T-helper 1 cell treated with Interleukin-12 subunit alpha and Interleukin-12 subunit beta and Interleukin-4 antibody, amounts not matched to agents 30 μg/mL and 1 μg/mL, for 36 hours (primary cell): ENCODE results near the gene RRP36.

Experiments
- H3K27ac Mint-ChIP-seq: one replicate; pipeline ENCODE4 v1.8.0; 2021; ENCODE audit warnings: mild to moderate bottlenecking, mixed read lengths
- H3K27me3 Mint-ChIP-seq: one replicate; pipeline ENCODE4 v1.8.0; 2021; ENCODE audit warnings: low read depth, mixed read lengths
- H3K36me3 Mint-ChIP-seq: one replicate; pipeline ENCODE4 v1.8.0; 2021; ENCODE audit warnings: low read depth, mixed read lengths
- H3K4me1 Mint-ChIP-seq: one replicate; pipeline ENCODE4 v1.8.0; 2021; ENCODE audit warnings: low read depth, mixed read lengths
- H3K4me3 Mint-ChIP-seq: one replicate; pipeline ENCODE4 v1.8.0; 2021; ENCODE audit warnings: mild to moderate bottlenecking, moderate library complexity, mixed read lengths
- H3K9me3 Mint-ChIP-seq: one replicate; pipeline ENCODE4 v1.8.0; 2021; ENCODE audit warnings: mixed read lengths

The RRP36 gene

DNA sequence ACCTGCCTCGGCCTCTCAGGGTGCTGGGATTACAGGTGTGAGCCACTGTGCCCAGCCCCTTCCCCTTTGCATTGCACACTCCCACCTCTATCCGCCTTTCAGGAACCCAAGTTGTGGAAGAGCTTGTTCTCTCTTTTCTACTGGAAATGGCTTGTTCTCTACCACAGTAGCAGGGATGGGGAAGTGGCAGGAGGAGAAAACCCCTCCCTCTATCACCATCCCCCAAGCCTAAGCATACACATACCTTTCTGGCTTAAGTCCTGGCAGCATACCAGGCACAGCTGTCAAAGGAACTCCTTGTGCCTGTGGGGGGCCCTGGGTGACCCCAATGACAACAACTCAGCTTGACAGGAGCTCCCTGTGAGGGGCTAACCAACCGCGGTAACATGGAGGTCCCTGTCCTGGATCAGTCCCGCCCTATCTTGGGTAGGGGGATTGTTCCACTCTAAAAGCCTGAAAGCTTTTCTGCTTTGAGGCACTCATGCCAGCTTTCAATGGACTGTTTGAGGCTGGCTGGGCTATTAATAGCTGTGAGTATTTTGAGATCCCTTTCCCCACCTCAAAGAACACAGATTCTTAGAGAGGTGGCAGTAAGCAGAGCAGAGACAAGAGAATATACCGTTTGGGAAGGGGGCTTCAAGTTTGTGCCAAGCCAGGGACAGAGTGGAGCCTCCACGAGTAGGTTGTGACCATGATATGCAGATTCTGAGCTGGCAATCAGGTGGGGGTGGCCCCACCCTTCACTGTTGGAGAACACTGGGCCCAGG is 5.1 kb upstream of the RRP36 start:
- Mint-ChIP-seq H3K4me1 (peaks cover 44% of the 10 kb centered on the region), H3K27me3 (no peaks in the 10 kb centered on the region), H3K36me3 (peaks cover 35% of the 10 kb centered on the region), H3K9me3 (no peaks in the 10 kb centered on the region), H3K27ac (no peak overlapping the region), H3K4me3 (peak overlapping the region; percentile 58)

DNA sequence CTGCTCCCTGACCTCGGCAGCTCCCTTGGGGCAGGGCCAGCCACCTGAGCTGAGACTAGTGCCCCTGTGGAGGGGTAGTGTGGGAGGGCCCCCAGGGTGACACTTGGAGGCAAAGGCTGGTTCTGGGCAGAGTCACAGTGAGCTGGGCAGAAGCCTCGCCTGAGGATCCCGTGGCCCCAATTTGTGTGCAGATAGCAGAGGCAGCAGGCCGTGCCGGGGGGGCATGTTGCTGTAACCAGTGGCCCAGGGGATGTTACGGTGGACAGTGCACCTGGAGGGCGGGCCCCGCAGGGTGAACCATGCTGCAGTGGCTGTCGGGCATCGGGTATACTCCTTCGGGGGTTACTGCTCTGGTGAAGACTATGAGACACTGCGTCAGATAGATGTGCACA is 4.5 kb upstream of the RRP36 start:
- Mint-ChIP-seq H3K4me3 (no peak overlapping the region), H3K27me3 (no peaks in the 10 kb centered on the region)

DNA sequence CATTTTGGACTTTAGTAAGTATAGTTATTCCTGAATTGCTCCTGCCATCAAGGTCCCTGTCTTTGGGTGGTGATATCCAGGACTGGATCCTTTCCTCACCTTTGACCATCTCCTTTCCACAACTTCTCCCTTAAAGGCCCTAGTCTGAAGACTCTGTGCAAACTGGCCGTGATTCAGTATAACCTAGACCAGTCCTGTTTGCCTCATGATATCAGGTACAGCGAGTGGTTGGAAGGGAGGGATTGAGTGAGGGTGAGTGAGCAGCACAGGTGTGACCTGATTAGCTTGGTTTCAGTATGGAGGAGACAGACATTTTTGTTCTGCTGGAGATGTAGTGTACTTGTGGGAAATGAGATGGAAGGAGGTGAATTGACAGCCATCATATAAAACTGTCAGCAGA is 2.3 kb upstream of the RRP36 start:
- Mint-ChIP-seq H3K27ac (no peak overlapping the region), H3K9me3 (no peaks in the 10 kb centered on the region), H3K27me3 (no peaks in the 10 kb centered on the region), H3K4me3 (no peak overlapping the region), H3K36me3 (peaks cover 31% of the 10 kb centered on the region), H3K4me1 (peaks cover 25% of the 10 kb centered on the region)

More for the DNA sequence above, 4.5 kb upstream of the RRP36 start:
- Mint-ChIP-seq H3K4me1 (peaks cover 41% of the 10 kb centered on the region), H3K27ac (no peak overlapping the region), H3K36me3 (peaks cover 31% of the 10 kb centered on the region), H3K9me3 (no peaks in the 10 kb centered on the region)

DNA sequence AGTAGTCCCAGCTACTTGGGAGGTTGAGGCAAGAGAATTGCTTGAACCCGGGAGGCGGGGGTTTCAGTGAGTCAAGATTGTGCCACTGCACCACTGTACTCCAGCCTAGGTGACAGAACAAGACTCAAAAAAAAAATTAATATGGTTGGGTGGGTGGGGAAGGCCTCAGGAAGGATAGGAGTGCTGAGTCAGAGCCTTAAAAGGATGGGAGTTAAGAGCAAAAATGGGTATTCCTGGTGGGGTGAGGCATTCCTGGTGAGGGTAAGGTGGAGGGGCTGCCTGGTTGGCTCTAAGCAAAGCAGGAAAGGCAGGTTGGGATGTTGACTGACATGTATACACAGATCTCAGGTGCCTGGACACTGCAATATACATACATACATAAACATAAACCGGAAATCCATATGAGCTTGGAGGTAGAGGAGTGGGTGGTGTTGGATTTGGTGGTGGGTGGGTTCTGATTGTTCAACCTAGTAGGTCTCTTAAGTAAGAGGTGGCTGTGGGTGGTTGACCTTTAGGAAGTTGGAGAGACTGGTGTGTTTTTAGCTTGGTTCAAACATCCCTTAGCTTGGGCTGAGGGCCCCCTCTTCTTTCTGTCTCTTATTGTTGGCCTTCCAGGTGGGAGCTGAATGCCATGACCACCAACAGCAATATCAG is 1.2 kb upstream of the RRP36 start:
- peaks cover 41% of the 10 kb centered on the region for H3K36me3 Mint-ChIP-seq
- peak overlapping the region; percentile 76 for H3K27ac Mint-ChIP-seq
- peaks cover 25% of the 10 kb centered on the region for H3K4me1 Mint-ChIP-seq
- no peaks in the 10 kb centered on the region for H3K9me3 Mint-ChIP-seq
- peak overlapping the region; percentile 59 for H3K4me3 Mint-ChIP-seq
- no peaks in the 10 kb centered on the region for H3K27me3 Mint-ChIP-seq

DNA sequence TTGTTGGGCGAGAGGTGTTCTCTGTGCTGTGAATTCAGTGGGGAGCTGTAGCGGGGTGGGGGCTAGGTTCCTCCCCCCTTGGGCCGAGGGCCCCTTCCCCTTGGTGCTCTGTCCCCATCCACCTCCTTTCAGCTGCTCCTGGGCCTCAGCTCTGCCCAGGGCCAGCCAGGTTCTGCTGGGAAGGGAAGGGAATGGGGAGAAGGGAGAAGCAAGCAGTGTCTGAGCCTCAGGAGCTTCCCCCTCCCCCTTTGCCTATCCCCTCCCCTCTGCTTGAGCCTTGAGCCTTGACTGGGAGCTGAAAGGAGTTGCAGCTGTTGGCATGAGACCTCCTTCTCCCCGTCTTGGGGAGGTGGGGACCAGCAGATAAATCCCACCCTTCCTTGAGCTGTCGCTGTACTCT is 576 bp upstream of the RRP36 start:
- Mint-ChIP-seq H3K36me3 (peaks cover 44% of the 10 kb centered on the region), H3K9me3 (no peaks in the 10 kb centered on the region), H3K27ac (peak overlapping the region; percentile 80), H3K4me1 (peaks cover 24% of the 10 kb centered on the region), H3K4me3 (peak overlapping the region; percentile 83), H3K27me3 (no peaks in the 10 kb centered on the region)

DNA sequence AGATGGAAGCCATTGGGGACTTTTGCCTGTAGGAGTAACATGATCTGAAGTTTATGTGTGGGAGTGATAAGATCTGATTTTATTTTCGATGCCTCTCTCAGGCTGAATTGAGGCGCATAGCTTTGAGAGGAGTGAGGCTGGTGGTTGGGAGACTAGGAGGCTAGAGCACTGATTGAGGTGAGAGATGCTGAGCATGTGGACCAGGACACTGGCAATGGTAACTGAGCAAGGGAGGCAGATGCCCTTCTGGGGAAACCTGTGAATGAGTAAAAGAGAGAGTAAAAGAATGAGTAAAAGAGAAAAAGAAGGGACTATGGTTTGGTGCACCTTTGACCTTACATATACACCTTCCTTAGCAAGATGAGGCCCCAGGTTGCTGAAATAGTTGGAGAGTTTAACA is 3.0 kb downstream of the RRP36 start:
- H3K27me3 Mint-ChIP-seq: no peaks in the 10 kb centered on the region
- peaks cover 40% of the 10 kb centered on the region for H3K36me3 Mint-ChIP-seq
- peak overlapping the region; percentile 56 for H3K27ac Mint-ChIP-seq
- no peak overlapping the region for H3K4me3 Mint-ChIP-seq
- H3K9me3 Mint-ChIP-seq: no peaks in the 10 kb centered on the region
- H3K4me1 Mint-ChIP-seq: peaks cover 17% of the 10 kb centered on the region

DNA sequence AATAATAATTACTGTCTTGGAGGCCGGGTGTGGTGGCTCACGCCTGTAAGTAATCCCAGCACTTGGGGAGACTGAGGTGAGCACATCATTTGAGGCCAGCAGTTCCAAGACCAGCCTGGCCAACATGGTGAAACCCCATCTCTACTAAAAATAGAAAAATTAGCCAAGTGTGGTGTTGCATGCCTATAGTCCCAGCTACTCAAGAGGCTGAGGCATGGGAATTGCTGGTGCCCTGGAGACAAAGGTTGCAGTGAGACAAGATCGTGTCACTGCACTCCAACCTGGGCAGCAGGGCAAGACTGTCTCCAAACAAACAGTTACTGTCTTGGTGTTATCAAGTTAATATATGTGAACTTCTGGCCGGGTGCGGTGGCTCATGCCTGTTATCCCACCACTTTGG is 4.9 kb downstream of the RRP36 start:
- H3K36me3 Mint-ChIP-seq: peaks cover 39% of the 10 kb centered on the region
- H3K9me3 Mint-ChIP-seq: no peaks in the 10 kb centered on the region
- H3K27ac Mint-ChIP-seq: no peak overlapping the region
- no peak overlapping the region for H3K4me3 Mint-ChIP-seq
- peaks cover 13% of the 10 kb centered on the region for H3K4me1 Mint-ChIP-seq
- H3K27me3 Mint-ChIP-seq: no peaks in the 10 kb centered on the region

DNA sequence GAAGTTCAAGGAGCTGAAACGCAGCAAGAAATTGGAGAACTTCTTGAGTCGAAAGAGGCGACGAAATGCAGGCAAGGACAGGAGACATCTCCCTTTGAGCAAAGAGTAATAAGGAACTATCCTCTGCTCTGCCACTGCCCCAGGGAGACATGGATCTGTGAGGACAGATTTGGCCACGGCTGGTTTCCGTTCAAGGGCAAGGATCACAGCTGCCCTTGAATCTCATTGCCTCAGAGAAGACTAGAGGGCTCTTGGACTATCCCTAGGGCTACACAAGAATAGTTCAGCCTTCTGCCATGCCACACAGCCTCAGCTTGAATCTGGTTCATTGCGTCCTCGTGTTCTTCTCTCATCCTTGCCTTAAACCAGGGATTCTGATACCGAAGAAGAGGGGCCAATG is 7.7 kb downstream of the RRP36 start:
- H3K4me1 Mint-ChIP-seq: peaks cover 9% of the 10 kb centered on the region
- no peak overlapping the region for H3K4me3 Mint-ChIP-seq
- no peaks in the 10 kb centered on the region for H3K27me3 Mint-ChIP-seq
- H3K27ac Mint-ChIP-seq: no peak overlapping the region
- H3K36me3 Mint-ChIP-seq: peaks cover 50% of the 10 kb centered on the region
- H3K9me3 Mint-ChIP-seq: no peaks in the 10 kb centered on the region

DNA sequence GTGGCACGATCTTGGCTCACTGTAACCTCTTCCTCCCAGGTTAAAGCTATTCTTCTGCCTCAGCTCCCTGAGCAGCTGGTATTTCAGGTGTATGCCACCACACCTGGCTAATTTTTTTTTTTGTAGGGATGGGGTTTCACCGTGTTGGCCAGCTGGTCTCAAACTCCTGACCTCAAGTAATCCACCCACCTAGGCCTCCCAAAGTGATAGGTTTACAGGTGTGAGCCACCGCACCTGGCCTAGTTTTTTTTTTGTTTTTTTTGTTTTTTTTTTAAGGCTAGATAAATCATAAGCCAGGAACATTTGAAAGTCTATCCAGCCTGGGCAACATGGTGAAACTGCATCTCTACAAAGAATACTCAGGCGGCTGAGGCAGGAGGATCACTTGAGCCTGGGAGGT is 10.9 kb downstream of the RRP36 start:
- H3K36me3 Mint-ChIP-seq: peaks cover 40% of the 10 kb centered on the region
- no peaks in the 10 kb centered on the region for H3K9me3 Mint-ChIP-seq
- no peak overlapping the region for H3K4me3 Mint-ChIP-seq
- H3K4me1 Mint-ChIP-seq: no peaks in the 10 kb centered on the region
- no peak overlapping the region for H3K27ac Mint-ChIP-seq
- no peaks in the 10 kb centered on the region for H3K27me3 Mint-ChIP-seq

DNA sequence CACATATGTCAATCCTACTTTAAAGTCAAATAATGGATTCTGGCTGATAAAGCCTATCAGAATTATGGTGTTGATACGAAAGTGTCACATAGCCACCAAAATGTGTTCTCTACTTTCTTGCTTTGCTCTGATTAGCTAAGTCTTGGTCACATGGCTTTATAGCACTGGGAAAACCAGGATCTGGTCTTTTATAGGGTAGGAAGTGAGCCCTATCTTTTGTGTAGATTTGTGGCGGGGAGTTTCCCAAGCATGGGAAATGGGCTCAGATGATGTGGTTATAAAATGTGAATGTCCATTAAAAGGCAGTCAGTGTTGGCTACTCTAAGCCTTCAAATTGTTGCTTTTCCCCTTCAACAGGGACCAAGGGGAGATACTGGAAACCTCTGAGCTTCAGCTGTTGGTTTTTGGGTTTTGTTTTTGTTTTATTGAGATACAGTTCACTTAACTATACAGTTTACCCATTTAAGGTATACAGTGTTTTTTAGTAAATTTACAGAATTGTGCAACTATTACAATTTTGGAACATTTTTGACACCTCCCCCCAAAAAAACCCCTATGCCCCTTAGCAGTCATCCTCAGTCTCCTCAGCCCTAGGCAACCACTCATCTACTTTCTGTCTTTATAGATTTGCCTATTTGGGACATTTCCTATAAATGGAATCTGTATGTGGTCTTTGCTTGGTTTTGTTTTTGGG is 12.2 kb downstream of the RRP36 start:
- H3K4me1 Mint-ChIP-seq: no peaks in the 10 kb centered on the region
- no peak overlapping the region for H3K4me3 Mint-ChIP-seq
- no peaks in the 10 kb centered on the region for H3K9me3 Mint-ChIP-seq
- H3K36me3 Mint-ChIP-seq: peaks cover 39% of the 10 kb centered on the region
- H3K27ac Mint-ChIP-seq: no peak overlapping the region
- H3K27me3 Mint-ChIP-seq: no peaks in the 10 kb centered on the region

DNA sequence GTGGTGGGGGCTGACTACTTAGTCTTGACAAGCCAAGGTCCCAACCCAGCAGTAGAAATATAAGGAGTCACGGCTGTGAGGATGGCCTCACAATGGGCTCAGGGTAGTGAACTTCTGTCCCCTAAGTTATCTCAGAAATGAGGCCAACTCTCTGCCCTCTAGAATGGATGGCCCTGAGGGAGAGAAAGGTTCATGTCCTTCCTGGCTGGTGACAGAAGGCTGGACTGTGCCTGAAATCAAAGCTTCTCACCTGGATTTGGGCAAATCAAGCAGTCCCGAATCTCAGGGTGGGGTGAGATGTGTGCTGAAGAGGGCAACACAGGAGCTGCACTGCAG is 12.7 kb downstream of the RRP36 start:
- peaks cover 35% of the 10 kb centered on the region for H3K36me3 Mint-ChIP-seq
- no peaks in the 10 kb centered on the region for H3K4me1 Mint-ChIP-seq
- no peak overlapping the region for H3K27ac Mint-ChIP-seq
- no peaks in the 10 kb centered on the region for H3K9me3 Mint-ChIP-seq
- H3K27me3 Mint-ChIP-seq: no peaks in the 10 kb centered on the region
- H3K4me3 Mint-ChIP-seq: no peak overlapping the region

DNA sequence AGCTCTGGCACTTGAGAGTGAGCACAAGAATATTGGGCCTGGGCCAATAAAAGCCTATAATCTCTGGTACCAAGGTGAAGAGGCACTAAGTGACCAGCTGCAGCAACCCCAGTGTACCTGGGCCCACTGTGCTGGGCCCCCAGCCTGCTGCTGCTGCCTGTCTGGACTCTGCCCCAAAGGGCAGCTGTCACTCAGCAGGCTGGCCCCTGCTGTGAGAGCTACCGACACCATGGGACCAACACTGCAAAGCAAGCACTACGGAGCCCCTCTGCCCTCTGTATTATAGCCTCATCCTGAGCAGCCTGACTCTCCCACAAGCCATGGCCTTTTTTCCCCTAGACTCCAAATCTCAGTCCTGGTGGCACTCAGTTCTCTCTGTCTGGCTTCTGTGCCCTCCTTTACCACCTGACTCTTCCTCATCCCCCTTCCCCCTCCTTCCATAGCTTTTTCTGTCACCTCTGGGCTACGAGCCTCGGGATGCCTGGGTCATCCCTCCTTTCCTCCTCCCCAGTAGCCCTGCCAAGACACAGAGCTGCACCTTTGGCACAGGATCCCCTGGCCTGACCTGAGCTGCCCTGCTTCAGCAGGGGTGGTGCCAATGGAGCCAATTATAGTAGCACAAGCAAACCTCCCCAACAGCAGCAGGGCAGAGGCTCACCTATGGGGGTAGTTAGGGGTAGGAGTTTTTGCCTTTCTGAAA is 14.2 kb downstream of the RRP36 start:
- Mint-ChIP-seq H3K36me3 (peaks cover 28% of the 10 kb centered on the region), H3K27ac (no peak overlapping the region), H3K4me3 (no peak overlapping the region), H3K9me3 (no peaks in the 10 kb centered on the region), H3K4me1 (no peaks in the 10 kb centered on the region), H3K27me3 (no peaks in the 10 kb centered on the region)

DNA sequence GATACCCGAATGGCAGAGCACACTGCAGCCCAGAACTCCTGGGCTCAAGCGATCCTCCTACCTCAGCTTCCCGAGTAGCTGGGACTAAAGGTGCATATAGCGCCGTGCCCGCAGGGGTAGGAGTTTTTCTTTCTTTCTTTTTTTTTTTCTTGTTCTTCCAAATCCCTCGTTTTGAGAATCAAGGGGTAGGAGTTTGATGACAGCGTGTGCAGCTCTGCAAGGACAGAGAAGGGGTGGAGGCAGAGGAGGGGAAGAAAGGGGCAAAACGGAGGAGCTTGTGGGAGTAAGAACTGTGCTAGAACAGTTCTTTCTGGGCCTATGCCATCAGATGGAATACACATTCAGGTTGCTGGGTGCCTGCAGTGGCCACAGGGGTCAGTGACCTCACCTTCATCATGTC is 15.3 kb downstream of the RRP36 start:
- H3K27ac Mint-ChIP-seq: no peak overlapping the region
- H3K36me3 Mint-ChIP-seq: peaks cover 28% of the 10 kb centered on the region
- H3K27me3 Mint-ChIP-seq: no peaks in the 10 kb centered on the region
- H3K9me3 Mint-ChIP-seq: no peaks in the 10 kb centered on the region
- H3K4me1 Mint-ChIP-seq: no peaks in the 10 kb centered on the region
- no peak overlapping the region for H3K4me3 Mint-ChIP-seq

DNA sequence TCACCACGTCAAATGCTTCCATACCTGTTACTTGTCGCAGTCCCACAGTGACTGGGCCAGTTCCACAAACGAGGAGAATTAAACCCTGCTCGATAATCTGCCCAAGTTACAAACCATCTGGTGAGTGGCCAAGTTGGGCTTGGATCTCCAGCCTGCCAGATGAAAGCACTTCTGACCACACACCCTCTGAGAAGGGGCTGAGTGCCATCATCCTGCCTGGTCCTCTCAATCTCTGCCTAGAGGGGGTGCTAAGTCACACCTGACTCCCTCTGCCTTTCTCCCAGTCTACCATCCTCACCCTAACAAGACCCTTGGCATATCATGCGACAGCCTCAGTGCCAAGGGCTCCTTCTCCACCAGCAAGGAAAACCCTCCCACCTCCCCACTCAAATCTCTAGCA is 15.8 kb downstream of the RRP36 start:
- H3K27ac Mint-ChIP-seq: no peak overlapping the region

More for the DNA sequence above, 15.8 kb downstream of the RRP36 start:
- H3K27me3 Mint-ChIP-seq: no peaks in the 10 kb centered on the region
- no peak overlapping the region for H3K4me3 Mint-ChIP-seq
- no peaks in the 10 kb centered on the region for H3K9me3 Mint-ChIP-seq
- H3K36me3 Mint-ChIP-seq: peaks cover 27% of the 10 kb centered on the region
- H3K4me1 Mint-ChIP-seq: no peaks in the 10 kb centered on the region
